MCF 10A (cell line): ENCODE measurements around the gene LSP1. TPM values are rescaled to one million over a fixed set of nuclear protein-coding genes. Genes with fewer than 3 reads are reported as not detected.

Experiments used
- BruUV-seq: library from RNA; stranded (reverse); fragments of 400-500 nt; replicated peaks from 2 replicates; lab custom pipeline; 2021; lab: Mats Ljungman, UMichigan
- CTCF ChIA-PET: fragments of 300-600 bp; sonication (Branson Sonifier 250); formaldehyde crosslinking; extraction: SDS; loops from one replicate; lab custom pipeline; 2021; ENCODE audit warnings: antibody characterized with exemption, inconsistent platforms; lab: Yijun Ruan, JAX
- POLR2A ChIA-PET: fragments of 300-600, 350-650 bp; sonication (Branson Sonifier 250); formaldehyde crosslinking; extraction: SDS; loops from one replicate; lab custom pipeline; 2020; ENCODE audit warnings: antibody characterized with exemption, inconsistent platforms; lab: Yijun Ruan, JAX
- DNase-seq: peaks from one replicate; pipeline ENCODE4 v3.0.0-alpha.2; 2018; ENCODE audit not compliant: unreplicated experiment
- H3K27ac Mint-ChIP-seq: one replicate; pipeline ENCODE4 v1.8.0; 2022; ENCODE audit warnings: mild to moderate bottlenecking, low read depth, mixed read lengths; ENCODE audit not compliant: unreplicated experiment
- H3K27me3 Mint-ChIP-seq: one replicate; pipeline ENCODE4 v1.8.0; 2022; ENCODE audit warnings: mixed read lengths; ENCODE audit not compliant: insufficient read depth, unreplicated experiment
- H3K36me3 Mint-ChIP-seq: one replicate; pipeline ENCODE4 v1.8.0; 2022; ENCODE audit warnings: mild to moderate bottlenecking, moderate library complexity, mixed read lengths; ENCODE audit not compliant: insufficient read depth, unreplicated experiment
- H3K4me1 Mint-ChIP-seq: one replicate; pipeline ENCODE4 v1.8.0; 2022; ENCODE audit warnings: mixed read lengths; ENCODE audit not compliant: insufficient read depth, unreplicated experiment
- H3K4me3 Mint-ChIP-seq: one replicate; pipeline ENCODE4 v1.8.0; 2022; ENCODE audit warnings: mild to moderate bottlenecking, moderate library complexity, mixed read lengths; ENCODE audit not compliant: unreplicated experiment
- H3K9me3 Mint-ChIP-seq: one replicate; pipeline ENCODE4 v1.8.0; 2022; ENCODE audit warnings: mixed read lengths; ENCODE audit not compliant: unreplicated experiment
- CTCF ChIP-seq: fragments of 200-600 bp; IDR thresholded peaks from one replicate; pipeline ENCODE4 v1.8.0; 2022; ENCODE audit warnings: antibody characterized with exemption, mild to moderate bottlenecking; ENCODE audit not compliant: unreplicated experiment
- intact Hi-C: fragments of 100-400 bp; cut with micrococcal nuclease; formaldehyde crosslinking; loops from 2 replicates; pipeline ENCODE4 v1.14.1; 2022
- total RNA-seq: library from RNA; stranded (reverse); gene quantifications from 2 replicates; pipeline ENCODE4 v1.2.3, GENCODE V29; 2022

The LSP1 gene
- total RNA-seq, 1 experiment from 2014 or later: 3.7 TPM

DNA sequence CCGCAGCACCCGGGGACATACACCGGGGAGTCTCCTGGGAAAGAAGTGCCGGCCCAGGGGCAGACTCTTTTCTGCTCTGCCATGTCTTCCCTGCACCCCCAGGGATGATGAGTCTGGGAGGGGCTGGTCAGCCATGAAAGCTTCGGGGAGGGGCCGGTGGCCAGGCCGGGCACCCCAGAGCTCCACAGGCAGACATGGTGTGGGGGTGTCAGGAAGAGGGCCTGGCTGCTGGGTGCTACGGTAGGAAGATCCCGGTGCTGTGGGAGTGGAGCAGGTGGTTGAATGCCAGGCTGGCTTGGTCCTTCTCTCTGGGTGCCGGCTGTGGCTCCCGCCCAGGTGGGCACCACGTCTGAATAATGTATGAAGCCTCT lies 17.4 kb downstream of the LSP1 start:
- Mint-ChIP-seq H3K27ac (no peak overlapping the region), H3K4me3 (no peak overlapping the region), H3K36me3 (no peaks in the 10 kb centered on the region), H3K4me1 (peaks cover 13% of the 10 kb centered on the region), H3K9me3 (no peaks in the 10 kb centered on the region), H3K27me3 (no peaks in the 10 kb centered on the region)
- POLR2A ChIA-PET: no interaction called here
- no peak for TF ChIP-seq CTCF
- no TSS peak for BruUV-seq
- DNase-seq: no peak
- intact Hi-C loops: no loop called here
- CTCF ChIA-PET: interaction anchor here (0.7 to 1.4 kb wide), 2 partner anchors 12 to 176 kb away, joined by 3 to 7 read pairs; no protein-coding TSS in a partner anchor

GRCh38 chr11:1870721-1871466 lies 18.0 kb downstream of the LSP1 start:
- ChIA-PET POLR2A (no interaction called here), CTCF (interaction anchor here (1.4 kb wide), 1 partner anchor 12 kb away, joined by 7 read pairs; no protein-coding TSS in a partner anchor)
- no TSS peak for BruUV-seq
- Mint-ChIP-seq H3K9me3 (no peaks in the 10 kb centered on the region), H3K27ac (no peak overlapping the region), H3K4me1 (peaks cover 16% of the 10 kb centered on the region), H3K27me3 (no peaks in the 10 kb centered on the region), H3K36me3 (no peaks in the 10 kb centered on the region), H3K4me3 (no peak overlapping the region)
- TF ChIP-seq CTCF: no peak
- intact Hi-C loops: no loop called here
- no peak for DNase-seq

- CTCF ChIA-PET: no interaction called here
- BruUV-seq: no TSS peak
Measured at GRCh38 chr11:1871531-1871930, 18.6 kb downstream of the LSP1 start.

More at GRCh38 chr11:1871531-1871930, 18.6 kb downstream of the LSP1 start:
- no peak overlapping the region for H3K4me3 Mint-ChIP-seq
- H3K4me1 Mint-ChIP-seq: peaks cover 21% of the 10 kb centered on the region
- H3K27ac Mint-ChIP-seq: no peak overlapping the region
- no peaks in the 10 kb centered on the region for H3K9me3 Mint-ChIP-seq
- POLR2A ChIA-PET: no interaction called here
- no peaks in the 10 kb centered on the region for H3K27me3 Mint-ChIP-seq
- no peaks in the 10 kb centered on the region for H3K36me3 Mint-ChIP-seq
- TF ChIP-seq CTCF: no peak
- DNase-seq: no peak
- intact Hi-C loops: no loop called here
